ENCODE data around the gene TRIM67.

GRCh38 chr1:231236938-231237337, 75.1 kb downstream of the TRIM67 start:
- no peak for TF ChIP-seq POLR2A (IDR thresholded peaks at IDR 0.05)
- no peak for TF ChIP-seq CTCF (IDR thresholded peaks at IDR 0.05)
